GM21381 (cell line): Measurements from ENCODE around the gene C1QL3.

Experiments
- ATAC-seq: cut with Tn5 transposase; IDR thresholded peaks from one replicate; pipeline ENCODE4 v1.9.1; 2021; ENCODE audit warnings: mild to moderate bottlenecking, moderate library complexity; ENCODE audit not compliant: unreplicated experiment

C1QL3 gene

GRCh38 chr10:16521311-16522016 lies at the start of gene C1QL3:
TSS of gene C1QL3 (minus strand) at chr10:16521879. CDS start at chr10:16521065, 814 bp downstream.
- peak; percentile 15 for ATAC-seq

- peak; percentile 95 for ATAC-seq
Observed at GRCh38 chr10:16570731-16571130, 49.1 kb upstream of the C1QL3 start.

- ATAC-seq = no peak
Observed at GRCh38 chr10:16566202-16566805, 44.6 kb upstream of the C1QL3 start.

GRCh38 chr10:16565604-16566003 lies 43.9 kb upstream of the C1QL3 start:
- ATAC-seq = no peak

- ATAC-seq = no peak
Observed at GRCh38 chr10:16562891-16563290, 41.2 kb upstream of the C1QL3 start.

GRCh38 chr10:16559236-16559773 lies 37.6 kb upstream of the C1QL3 start:
- no peak for ATAC-seq

- no peak for ATAC-seq
Observed at GRCh38 chr10:16547973-16548372, 26.3 kb upstream of the C1QL3 start.

- ATAC-seq = no peak
Observed at GRCh38 chr10:16545116-16545736, 23.5 kb upstream of the C1QL3 start.

GRCh38 chr10:16544591-16544990 lies 22.9 kb upstream of the C1QL3 start:
- ATAC-seq = no peak

- no peak for ATAC-seq
Observed at GRCh38 chr10:16544099-16544498, 22.4 kb upstream of the C1QL3 start.

- no peak for ATAC-seq
Observed at GRCh38 chr10:16536155-16536554, 14.5 kb upstream of the C1QL3 start.

- no peak for ATAC-seq
Observed at GRCh38 chr10:16529853-16530252, 8.2 kb upstream of the C1QL3 start.

- no peak for ATAC-seq
Observed at GRCh38 chr10:16527452-16527851, 5.8 kb upstream of the C1QL3 start.

- ATAC-seq = peak; percentile 50
Observed at GRCh38 chr10:16520900-16521299, 779 bp downstream of the C1QL3 start.

- peak; percentile 35 for ATAC-seq
Observed at GRCh38 chr10:16519908-16520861, 1.5 kb downstream of the C1QL3 start.

GRCh38 chr10:16519250-16519907 lies 2.3 kb downstream of the C1QL3 start:
- peak; percentile 53 for ATAC-seq

- ATAC-seq = no peak
Observed at GRCh38 chr10:16518822-16519221, 2.9 kb downstream of the C1QL3 start.

- no peak for ATAC-seq
Observed at GRCh38 chr10:16510843-16511242, 10.8 kb downstream of the C1QL3 start.

GRCh38 chr10:16509996-16510395 lies 11.7 kb downstream of the C1QL3 start:
- no peak for ATAC-seq

- ATAC-seq = no peak
Observed at GRCh38 chr10:16505161-16505560, 16.5 kb downstream of the C1QL3 start.
